HL-60 (cell line): ENCODE results near the gene EXOC2.

Experiments used
- CTCF ChIP-seq: IDR thresholded peaks from one replicate; pipeline ENCODE4 v1.5.1; 2011; ENCODE audit warnings: low read length, control low read depth, inconsistent platforms; ENCODE audit not compliant: insufficient read depth
- POLR2AphosphoS5 ChIP-seq: IDR thresholded peaks from 2 replicates; pipeline ENCODE4 v1.6.1; 2012; ENCODE audit warnings: low read depth
- SPI1 ChIP-seq: IDR thresholded peaks from 2 replicates; pipeline ENCODE4 v1.6.1; 2012; ENCODE audit warnings: low read depth, mild to moderate bottlenecking, borderline replicate concordance

- TF ChIP-seq POLR2AphosphoS5 (no peak), CTCF (no peak), SPI1 (no peak)
Observed at GRCh38 chr6:513058-513457, 179.9 kb downstream of the EXOC2 start.
